ENCODE results near the gene NXT1. TPM values are rescaled to one million over a fixed set of nuclear protein-coding genes. Genes with fewer than 3 reads are reported as not detected.

The NXT1 gene
- total and polyA plus RNA-seq, 10 of the 15 experiments (the other 5 are each of a cell fraction or from before 2014, with no cell fraction given), result 10.2 to 66.7 (median 44.0) TPM

DNA sequence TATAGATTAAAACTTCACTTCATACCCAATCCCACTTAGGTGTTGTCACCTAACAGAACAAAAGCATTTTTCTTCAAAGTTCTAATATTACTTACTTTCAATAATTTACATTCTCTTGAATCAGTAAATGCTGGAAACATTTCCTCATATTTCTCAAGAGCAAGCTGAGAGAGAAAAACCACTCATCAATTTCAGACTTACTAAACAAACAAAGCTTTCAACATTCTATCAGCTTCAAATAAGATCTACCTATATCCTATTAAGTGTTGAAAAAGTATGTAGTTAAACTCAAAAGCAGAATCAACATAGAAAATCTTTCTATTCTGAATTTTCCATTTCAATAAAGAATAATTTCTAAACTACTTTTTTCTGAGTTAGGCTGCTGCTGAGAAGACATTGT is 29.2 kb downstream of the NXT1 start:
- H3K9ac ChIP-seq (ENCODE audit: control insufficient read depth, insufficient read depth, low read length), result no peak overlapping the region
- H3K4me1 ChIP-seq (ENCODE audit: control insufficient read depth, insufficient read depth, low read length), result no peaks in the 10 kb centered on the region
- no peak overlapping the region for H3K4me3 ChIP-seq
- H3K27me3 ChIP-seq (replicated peaks in 1 of 2; ENCODE audit: control insufficient read depth in 2 of 2, insufficient read depth in 2 of 2, low read length in 1 of 2), result no peaks in the 10 kb centered on the region
- no TSS peak for BruUV-seq (replicated peaks)
- H3K27ac ChIP-seq (ENCODE audit: control insufficient read depth, insufficient read depth), result no peak overlapping the region
- H3K9me3 ChIP-seq (replicated peaks; ENCODE audit: control insufficient read depth, insufficient read depth, low read length), result no peaks in the 10 kb centered on the region
- H3K36me3 ChIP-seq (ENCODE audit: control insufficient read depth in 2 of 2, insufficient read depth in 2 of 2, low read length in 1 of 2), result peaks cover 2 to 17% of the 10 kb centered on the region in 2 experiments
- RAD21 ChIA-PET (ENCODE audit: unreplicated experiment), result no interaction called here
- FAIRE-seq, result no peak
- no peak overlapping the region for H2AFZ ChIP-seq (ENCODE audit: control insufficient read depth, low read depth, low read length)
- TF ChIP-seq, protein P1, sequence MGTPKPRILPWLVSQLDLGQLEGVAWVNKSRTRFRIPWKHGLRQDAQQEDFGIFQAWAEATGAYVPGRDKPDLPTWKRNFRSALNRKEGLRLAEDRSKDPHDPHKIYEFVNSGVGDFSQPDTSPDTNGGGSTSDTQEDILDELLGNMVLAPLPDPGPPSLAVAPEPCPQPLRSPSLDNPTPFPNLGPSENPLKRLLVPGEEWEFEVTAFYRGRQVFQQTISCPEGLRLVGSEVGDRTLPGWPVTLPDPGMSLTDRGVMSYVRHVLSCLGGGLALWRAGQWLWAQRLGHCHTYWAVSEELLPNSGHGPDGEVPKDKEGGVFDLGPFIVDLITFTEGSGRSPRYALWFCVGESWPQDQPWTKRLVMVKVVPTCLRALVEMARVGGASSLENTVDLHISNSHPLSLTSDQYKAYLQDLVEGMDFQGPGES (IDR thresholded peaks at IDR 0.05), result no peak
- no peak for TF ChIP-seq IKZF1 (conservative IDR thresholded peaks at IDR 0.05)
- TF ChIP-seq MEF2B (IDR thresholded peaks at IDR 0.05; ENCODE audit: partially characterized antibody, poor library complexity, severe bottlenecking), result no peak
- no peak for TF ChIP-seq IRF4 (IDR thresholded peaks at IDR 0.05; ENCODE audit: low read depth, low read length)
- TF ChIP-seq, protein P2, sequence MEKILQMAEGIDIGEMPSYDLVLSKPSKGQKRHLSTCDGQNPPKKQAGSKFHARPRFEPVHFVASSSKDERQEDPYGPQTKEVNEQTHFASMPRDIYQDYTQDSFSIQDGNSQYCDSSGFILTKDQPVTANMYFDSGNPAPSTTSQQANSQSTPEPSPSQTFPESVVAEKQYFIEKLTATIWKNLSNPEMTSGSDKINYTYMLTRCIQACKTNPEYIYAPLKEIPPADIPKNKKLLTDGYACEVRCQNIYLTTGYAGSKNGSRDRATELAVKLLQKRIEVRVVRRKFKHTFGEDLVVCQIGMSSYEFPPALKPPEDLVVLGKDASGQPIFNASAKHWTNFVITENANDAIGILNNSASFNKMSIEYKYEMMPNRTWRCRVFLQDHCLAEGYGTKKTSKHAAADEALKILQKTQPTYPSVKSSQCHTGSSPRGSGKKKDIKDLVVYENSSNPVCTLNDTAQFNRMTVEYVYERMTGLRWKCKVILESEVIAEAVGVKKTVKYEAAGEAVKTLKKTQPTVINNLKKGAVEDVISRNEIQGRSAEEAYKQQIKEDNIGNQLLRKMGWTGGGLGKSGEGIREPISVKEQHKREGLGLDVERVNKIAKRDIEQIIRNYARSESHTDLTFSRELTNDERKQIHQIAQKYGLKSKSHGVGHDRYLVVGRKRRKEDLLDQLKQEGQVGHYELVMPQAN (conservative IDR thresholded peaks at IDR 0.05), result no peak
- no peak for TF ChIP-seq SUPT20H (IDR thresholded peaks at IDR 0.05; ENCODE audit: borderline replicate concordance, control insufficient read depth, low read depth, low read length)
- no peak for TF ChIP-seq RELA (IDR thresholded peaks at IDR 0.05; ENCODE audit: borderline replicate concordance, partially characterized antibody)
- TF ChIP-seq POLR2A (IDR thresholded peaks at IDR 0.05; ENCODE audit: low read depth, low read length), result no peak
- TF ChIP-seq SMARCA5 (IDR thresholded peaks at IDR 0.05), result no peak
- TF ChIP-seq MEF2A (IDR thresholded peaks at IDR 0.05; ENCODE audit: insufficient read depth, low read depth, low read length), result no peak
- TF ChIP-seq KDM1A (IDR thresholded peaks at IDR 0.05; ENCODE audit: borderline replicate concordance), result no peak
- no peak for TF ChIP-seq RUNX3 (IDR thresholded peaks at IDR 0.05; ENCODE audit: low read length)
- TF ChIP-seq, protein P3, sequence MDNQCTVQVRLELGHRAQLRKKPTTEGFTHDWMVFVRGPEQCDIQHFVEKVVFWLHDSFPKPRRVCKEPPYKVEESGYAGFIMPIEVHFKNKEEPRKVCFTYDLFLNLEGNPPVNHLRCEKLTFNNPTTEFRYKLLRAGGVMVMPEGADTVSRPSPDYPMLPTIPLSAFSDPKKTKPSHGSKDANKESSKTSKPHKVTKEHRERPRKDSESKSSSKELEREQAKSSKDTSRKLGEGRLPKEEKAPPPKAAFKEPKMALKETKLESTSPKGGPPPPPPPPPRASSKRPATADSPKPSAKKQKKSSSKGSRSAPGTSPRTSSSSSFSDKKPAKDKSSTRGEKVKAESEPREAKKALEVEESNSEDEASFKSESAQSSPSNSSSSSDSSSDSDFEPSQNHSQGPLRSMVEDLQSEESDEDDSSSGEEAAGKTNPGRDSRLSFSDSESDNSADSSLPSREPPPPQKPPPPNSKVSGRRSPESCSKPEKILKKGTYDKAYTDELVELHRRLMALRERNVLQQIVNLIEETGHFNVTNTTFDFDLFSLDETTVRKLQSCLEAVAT (IDR thresholded peaks at IDR 0.05), result no peak
- TF ChIP-seq ESRRA (IDR thresholded peaks at IDR 0.05; ENCODE audit: low read length), result no peak
- no peak for TF ChIP-seq RBBP5 (conservative IDR thresholded peaks at IDR 0.05)
- TF ChIP-seq ZNF622 (IDR thresholded peaks at IDR 0.05), result no peak
- TF ChIP-seq EGR1 (IDR thresholded peaks at IDR 0.05; ENCODE audit: borderline replicate concordance in 1 of 2, low read depth in 2 of 2, low read length in 2 of 2), result no peak
- no peak for TF ChIP-seq ATF7 (IDR thresholded peaks at IDR 0.05; ENCODE audit: low read depth)
- SMC1A ChIA-PET (ENCODE audit: uncharacterized antibody, unreplicated experiment), result interaction anchor here (1.0 to 1.3 kb wide), 2 partner anchors 10 to 12 kb away, joined by 3 to 5 read pairs; no protein-coding TSS in a partner anchor
- no peaks in the 10 kb centered on the region for H3K79me2 ChIP-seq (ENCODE audit: control insufficient read depth, insufficient read depth, low read length)
- no peak for DNase-seq (ENCODE audit: low read depth, low spot score)
- no peaks in the 10 kb centered on the region for H4K20me1 ChIP-seq (ENCODE audit: control insufficient read depth, insufficient read depth)
- POLR2A ChIA-PET, result interaction anchor here (1.3 kb wide), 1 partner anchor 30 kb away, joined by 3 read pairs; no protein-coding TSS in a partner anchor
- ATAC-seq, result no peak
- CTCF ChIA-PET, result interaction anchor here (1.4 kb wide), 1 partner anchor 30 kb away, joined by 5 read pairs; no protein-coding TSS in a partner anchor
- in situ Hi-C loops (cut with MboI) (no loop called here), intact Hi-C loops (cut with micrococcal nuclease; ENCODE audit: unreplicated experiment) (no loop called here)
- no peak overlapping the region for H3K4me2 ChIP-seq (ENCODE audit: control insufficient read depth, insufficient read depth)

Measured in GM12878 (cell line).